SK-N-SH (cell line): ENCODE measurements around the gene RAB3C. TPM values are rescaled to one million over a fixed set of nuclear protein-coding genes. Genes with fewer than 3 reads are reported as not detected.

Experiments
- CTCF ChIA-PET: fragments of 300-600, 350-600 bp; formaldehyde crosslinking; extraction: SDS; loops from one replicate; lab custom pipeline; 2021; lab: Yijun Ruan, JAX
- POLR2A ChIA-PET: fragments of 350-600 bp; sonication (Branson Sonifier 250); formaldehyde crosslinking; extraction: SDS; loops from one replicate; lab custom pipeline; 2020; ENCODE audit warnings: antibody characterized with exemption, inconsistent platforms; lab: Yijun Ruan, JAX
- DNase-seq: peaks from one replicate; pipeline ENCODE4 v3.0.0; 2012
- H2AFZ ChIP-seq: fragments of 200-600 bp; sonication (generic); 2 replicates; pipeline ENCODE4 v1.8.1; 2016; ENCODE audit warnings: antibody characterized with exemption, mild to moderate bottlenecking, low read depth
- H3F3A ChIP-seq: fragments of 200-600 bp; sonication (generic); replicated peaks from 2 replicates; pipeline ENCODE3; 2016; ENCODE audit warnings: antibody characterized with exemption, mild to moderate bottlenecking; ENCODE audit not compliant: insufficient read depth
- H3K27ac ChIP-seq, 2 experiments: fragments of 200-500 bp in 1 of 2; fragments of 200-600 bp in 1 of 2; sonication (Bioruptor generic) in 1 of 2; sonication (generic), shearing (Covaris generic) in 1 of 2; 2 replicates each; pipeline versions ENCODE4 v1.5.1 to v1.6.1; 2014 to 2016; ENCODE audit warnings: low read depth in 2 of 2, inconsistent platforms in 1 of 2, low read length in 1 of 2, mild to moderate bottlenecking in 1 of 2, mixed read lengths in 1 of 2
- H3K27me3 ChIP-seq: fragments of 200-600 bp; sonication (generic), shearing (Covaris generic); 2 replicates; pipeline ENCODE4 v1.6.1; 2016; ENCODE audit warnings: mixed run types; ENCODE audit not compliant: insufficient read depth
- H3K36me3 ChIP-seq, 2 experiments: fragments of 200-500 bp in 1 of 2; fragments of 200-600 bp in 1 of 2; sonication (Bioruptor generic) in 1 of 2; sonication (generic) in 1 of 2; replicated peaks in 1 of 2; 2 replicates each; pipeline versions ENCODE3 to v1.5.1; 2014 to 2016; ENCODE audit warnings: low read length in 1 of 2, mild to moderate bottlenecking in 1 of 2; ENCODE audit not compliant: insufficient read depth in 2 of 2, control insufficient read depth in 1 of 2
- H3K4me1 ChIP-seq, 2 experiments: fragments of 200-500 bp in 1 of 2; fragments of 200-600 bp in 1 of 2; sonication (Bioruptor generic) in 1 of 2; sonication (generic), shearing (Covaris generic) in 1 of 2; 2 replicates each; pipeline versions ENCODE4 v1.5.1 to v1.6.1; 2014 to 2016; ENCODE audit warnings: low read depth in 1 of 2, low read length in 1 of 2, mixed run types in 1 of 2; ENCODE audit not compliant: insufficient read depth in 2 of 2, control insufficient read depth in 1 of 2
- H3K4me2 ChIP-seq: fragments of 200-600 bp; sonication (generic), shearing (Covaris generic); 2 replicates; pipeline ENCODE4 v1.6.1; 2017; ENCODE audit warnings: mixed run types
- H3K4me3 ChIP-seq, 2 experiments: fragments of 200-500 bp in 1 of 2; fragments of 200-600 bp in 1 of 2; sonication (Bioruptor generic) in 1 of 2; sonication (generic), shearing (Covaris generic) in 1 of 2; 2 replicates each; pipeline versions ENCODE4 v1.5.1 to v1.8.1; 2014 to 2016; ENCODE audit warnings: low read depth in 2 of 2, inconsistent platforms in 1 of 2, low read length in 1 of 2, mild to moderate bottlenecking in 1 of 2, mixed read lengths in 1 of 2, moderate library complexity in 1 of 2
- H3K79me2 ChIP-seq: fragments of 200-600 bp; sonication (generic); 2 replicates; pipeline ENCODE4 v1.8.1; 2017; ENCODE audit warnings: mild to moderate bottlenecking; ENCODE audit not compliant: insufficient read depth
- H3K9ac ChIP-seq: fragments of 200-600 bp; sonication (generic); 2 replicates; pipeline ENCODE4 v1.6.1; 2017; ENCODE audit warnings: mixed run types
- H3K9me2 ChIP-seq: fragments of 200-600 bp; sonication (generic); 2 replicates; pipeline ENCODE4 v1.6.1; 2017; ENCODE audit warnings: mixed run types
- H3K9me3 ChIP-seq: fragments of 200-600 bp; sonication (generic); 2 replicates; pipeline ENCODE4 v1.6.1; 2017; ENCODE audit warnings: mixed run types, mild to moderate bottlenecking, moderate library complexity
- H4K20me1 ChIP-seq: fragments of 200-600 bp; sonication (generic); 2 replicates; pipeline ENCODE4 v1.6.1; 2017; ENCODE audit warnings: mild to moderate bottlenecking, mixed run types; ENCODE audit not compliant: insufficient read depth
- CHD2 ChIP-seq: fragments of 150-350 bp; IDR thresholded peaks from 2 replicates; pipeline ENCODE4 v1.6.1; 2018; ENCODE audit warnings: low read length; ENCODE audit not compliant: partially characterized antibody
- EZH2phosphoT487 ChIP-seq: fragments of 200-600 bp; sonication (generic); IDR thresholded peaks from 2 replicates; pipeline ENCODE4 v1.6.1; 2017; ENCODE audit warnings: low read depth, mixed run types, mild to moderate bottlenecking, antibody characterized with exemption, moderate library complexity, borderline replicate concordance
- FOSL2 ChIP-seq: IDR thresholded peaks from 2 replicates; pipeline ENCODE4 v1.4.0; 2012; ENCODE audit warnings: low read depth, mild to moderate bottlenecking, moderate library complexity, borderline replicate concordance
- FOXM1 ChIP-seq: IDR thresholded peaks from 2 replicates; pipeline ENCODE4 v1.4.0; 2012; ENCODE audit warnings: low read depth, mild to moderate bottlenecking
- GATA2 ChIP-seq: sonication (generic); formaldehyde crosslinking; IDR thresholded peaks from 2 replicates; pipeline ENCODE4 v1.5.0; 2020; ENCODE audit warnings: mild to moderate bottlenecking, missing genetic modification reagents
- JUND ChIP-seq: IDR thresholded peaks from 2 replicates; pipeline ENCODE4 v1.4.0; 2012
- MAX ChIP-seq: IDR thresholded peaks from 2 replicates; pipeline ENCODE4 v1.4.0; 2012; ENCODE audit warnings: low read depth
- MXI1 ChIP-seq: IDR thresholded peaks from 2 replicates; pipeline ENCODE4 v1.6.1; 2012; ENCODE audit warnings: mild to moderate bottlenecking, low read depth, low read length, improper control_type of control experiment
- NFIC ChIP-seq: IDR thresholded peaks from 2 replicates; pipeline ENCODE4 v1.4.0; 2012; ENCODE audit warnings: borderline replicate concordance
- NRF1 ChIP-seq: IDR thresholded peaks from 2 replicates; pipeline ENCODE4 v1.6.1; 2012; ENCODE audit warnings: low read depth, mild to moderate bottlenecking, low read length
- PBX3 ChIP-seq: IDR thresholded peaks from 2 replicates; pipeline ENCODE4; 2012
- RXRA ChIP-seq: IDR thresholded peaks from 2 replicates; pipeline ENCODE4 v1.4.0; 2012; ENCODE audit warnings: low read depth, mild to moderate bottlenecking, borderline replicate concordance
- TCF12 ChIP-seq: IDR thresholded peaks from 2 replicates; pipeline ENCODE4 v1.4.0; 2012
- TEAD4 ChIP-seq: IDR thresholded peaks from 2 replicates; pipeline ENCODE4 v1.4.0; 2012; ENCODE audit warnings: mild to moderate bottlenecking, borderline replicate concordance; ENCODE audit not compliant: insufficient read depth
- USF2 ChIP-seq: fragments of 150-350 bp; IDR thresholded peaks from 2 replicates; pipeline ENCODE4 v1.6.1; 2017; ENCODE audit warnings: antibody characterized with exemption, low read length, low read depth, borderline replicate concordance
- YY1 ChIP-seq: IDR thresholded peaks from 2 replicates; pipeline ENCODE4 v1.4.0; 2012; ENCODE audit warnings: low read depth, mild to moderate bottlenecking
- ZBTB33 ChIP-seq: IDR thresholded peaks from 2 replicates; pipeline ENCODE4 v1.4.0; 2012; ENCODE audit warnings: low read depth, borderline replicate concordance
- WGBS: methylation state at CpG from one replicate; pipeline ENCODE4 v1.1.6; 2017; ENCODE audit warnings: low lambda C conversion rate; 5-methylcytosine and 5-hydroxymethylcytosine counted together
- polyA plus RNA-seq, 3 experiments: library from polyadenylated mRNA; depleted of rRNA; stranded (reverse); fragments of >200 nt; gene quantifications; 2 replicates each; pipeline ENCODE4 v1.2.3, GENCODE V29; 2012

RAB3C gene
- polyA plus RNA-seq, 1 of the 3 experiments (the other 2 are of a cell fraction), result 0.03 TPM

GRCh38 chr5:58763390-58763789 lies 180.5 kb downstream of the RAB3C start (continued):
- TF ChIP-seq EZH2phosphoT487 (no peak), TCF12 (no peak), NRF1 (no peak), FOSL2 (no peak)
- TF ChIP-seq, all 33 proteins: peak for 0

GRCh38 chr5:58764199-58764598 lies 181.3 kb downstream of the RAB3C start:
- TF ChIP-seq GATA2 (no peak), MXI1 (no peak), RXRA (no peak), NFIC (no peak), ZBTB33 (no peak), JUND (no peak), FOSL2 (no peak), YY1 (no peak), NRF1 (no peak), PBX3 (no peak), FOXM1 (no peak), MAX (no peak), USF2 (no peak), TEAD4 (no peak), CHD2 (no peak)
- no peaks in the 10 kb centered on the region for H3K36me3 ChIP-seq
- no peaks in the 10 kb centered on the region for H3K9me2 ChIP-seq
- no peak overlapping the region for H3K4me2 ChIP-seq
- WGBS, result 50% methylated on average over 3 of the region's 3 CpGs
- H4K20me1 ChIP-seq, result no peaks in the 10 kb centered on the region
- no peak for DNase-seq
- H3K9ac ChIP-seq, result no peak overlapping the region
- no peaks in the 10 kb centered on the region for H3F3A ChIP-seq
- H3K9me3 ChIP-seq, result no peaks in the 10 kb centered on the region
- no peak overlapping the region for H2AFZ ChIP-seq
- POLR2A ChIA-PET, result no interaction called here
- no peak overlapping the region for H3K27ac ChIP-seq
- H3K27me3 ChIP-seq, result no peaks in the 10 kb centered on the region
- H3K4me1 ChIP-seq, result no peaks in the 10 kb centered on the region; a peak in 1 of 4 replicates
- H3K4me3 ChIP-seq, result no peak overlapping the region
- H3K79me2 ChIP-seq, result no peaks in the 10 kb centered on the region
- CTCF ChIA-PET, result no interaction called here
